GM12801 (cell line): ENCODE data around the gene CBL.

Source experiments
- CTCF ChIP-seq: IDR thresholded peaks from one replicate; pipeline ENCODE4 v1.5.1; 2011; ENCODE audit warnings: control low read depth; ENCODE audit not compliant: insufficient read length; ENCODE audit errors: extremely low read depth

Gene CBL

GRCh38 chr11:119167933-119168332, 38.2 kb upstream of the CBL start:
- TF ChIP-seq CTCF = no peak

GRCh38 chr11:119168471-119169281, 37.5 kb upstream of the CBL start, which contains the start of gene NLRX1:
Gene NLRX1 (plus strand): TSS chr11:119168725. CDS start chr11:119171404, 2,679 bp downstream.
- peak; percentile 56 for TF ChIP-seq CTCF

- no peak for TF ChIP-seq CTCF
Observed at GRCh38 chr11:119169282-119169719, 36.8 kb upstream of the CBL start.

GRCh38 chr11:119172513-119172912, 33.6 kb upstream of the CBL start:
- no peak for TF ChIP-seq CTCF

GRCh38 chr11:119173453-119173852, 32.7 kb upstream of the CBL start:
- TF ChIP-seq CTCF = no peak

GRCh38 chr11:119175493-119176077, 30.6 kb upstream of the CBL start:
- TF ChIP-seq CTCF = no peak

GRCh38 chr11:119178166-119178680, 27.9 kb upstream of the CBL start:
- no peak for TF ChIP-seq CTCF
